HG03097 (cell line): ENCODE data around the gene MYH7B.

Experiments
- ATAC-seq: cut with Tn5 transposase; IDR thresholded peaks from one replicate; pipeline ENCODE4 v1.9.1; 2021; ENCODE audit not compliant: unreplicated experiment, low FRiP score

The MYH7B gene

DNA sequence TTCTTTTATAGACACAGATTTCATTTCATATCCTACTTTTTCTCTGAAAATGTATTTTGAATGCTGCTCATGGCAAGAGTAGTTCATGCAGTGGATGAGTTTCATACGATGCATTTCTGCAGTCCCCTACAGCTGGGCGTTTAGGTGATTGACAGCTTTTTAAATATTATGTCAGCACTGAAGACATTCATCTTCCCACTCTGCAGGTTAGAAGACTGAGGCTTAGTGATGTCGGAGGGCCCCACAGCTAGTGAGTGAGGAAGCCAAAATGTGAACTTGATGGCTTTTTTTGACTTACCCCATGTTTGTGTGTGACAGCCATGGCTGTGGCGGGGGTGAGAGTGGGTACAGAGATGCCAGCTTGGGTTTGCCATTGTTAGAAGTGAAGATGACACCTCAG, 33.5 kb downstream of the MYH7B start:
- no peak for ATAC-seq

- ATAC-seq = no peak
These were observed 34.0 kb downstream of the MYH7B start for GRCh38 chr20:34989670-34990069.

GRCh38 chr20:34990231-34990630, 34.6 kb downstream of the MYH7B start:
- ATAC-seq = no peak

- ATAC-seq = no peak
These were observed 35.1 kb downstream of the MYH7B start for GRCh38 chr20:34990661-34991214.

DNA sequence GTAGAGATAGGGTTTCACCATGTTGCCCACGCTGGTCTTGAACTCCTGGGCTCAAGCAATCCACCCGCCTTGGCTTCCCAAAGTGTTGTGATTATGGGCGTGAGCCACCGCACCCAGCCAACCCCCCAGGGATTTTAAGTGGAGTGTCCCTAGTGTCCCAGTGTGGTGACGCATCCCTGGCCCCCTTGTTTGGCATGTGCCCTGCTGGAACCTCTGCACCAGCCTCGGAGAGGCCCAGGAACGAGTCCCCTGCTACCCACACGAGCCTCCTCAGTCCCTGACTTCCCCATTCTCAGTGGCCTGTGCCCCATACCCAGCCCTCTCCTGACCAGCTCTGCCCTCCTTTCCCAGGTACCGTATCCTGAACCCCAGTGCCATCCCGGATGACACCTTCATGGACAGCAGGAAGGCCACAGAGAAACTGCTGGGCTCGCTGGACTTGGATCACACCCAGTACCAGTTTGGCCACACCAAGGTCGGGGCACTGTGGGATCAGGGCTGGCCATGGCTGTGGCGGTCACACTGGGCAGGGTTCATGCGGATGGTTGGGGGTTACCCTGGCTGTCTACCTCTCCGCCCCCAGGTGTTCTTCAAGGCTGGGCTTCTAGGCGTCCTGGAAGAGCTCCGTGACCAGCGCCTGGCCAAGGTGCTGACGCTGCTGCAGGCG, 37.2 kb downstream of the MYH7B start:
- ATAC-seq = no peak

- ATAC-seq = no peak
These were observed 38.4 kb downstream of the MYH7B start for GRCh38 chr20:34993941-34994508.

DNA sequence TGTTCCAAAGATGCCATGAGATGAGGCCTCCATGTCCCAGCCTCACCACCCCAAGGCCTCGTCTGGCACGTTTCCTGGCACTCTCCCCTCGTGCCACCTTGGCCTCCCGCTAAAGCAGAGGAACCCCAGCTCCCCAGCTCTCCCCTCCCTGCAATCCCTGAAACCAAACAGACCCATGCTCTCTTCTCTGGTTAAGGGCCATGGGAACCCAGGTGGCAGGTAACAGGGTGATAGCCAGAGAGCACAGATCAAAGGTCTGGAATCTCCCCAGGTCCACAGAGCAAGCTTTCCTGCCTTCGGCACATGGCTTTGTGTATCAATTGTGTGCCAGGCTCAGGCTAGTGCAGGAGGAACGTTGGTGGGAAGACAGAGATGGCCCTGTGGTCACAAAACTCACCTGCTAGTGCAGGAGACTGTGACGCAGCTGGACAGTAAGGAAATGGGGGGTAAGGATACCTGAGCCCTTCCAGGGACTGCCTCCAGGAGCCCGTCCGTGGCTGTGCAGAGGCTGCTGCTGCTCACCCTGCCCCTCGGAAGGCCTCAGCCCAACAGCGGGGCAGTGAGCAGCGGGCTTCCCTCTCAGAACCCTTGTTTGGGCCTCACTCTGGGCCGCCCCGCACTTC, 39.0 kb downstream of the MYH7B start:
- no peak for ATAC-seq

GRCh38 chr20:34995192-34995591, 39.5 kb downstream of the MYH7B start:
- ATAC-seq = no peak

GRCh38 chr20:34995696-34996095, 40.0 kb downstream of the MYH7B start:
- ATAC-seq = no peak

- no peak for ATAC-seq
These were observed 40.8 kb downstream of the MYH7B start for GRCh38 chr20:34996243-34997028.

DNA sequence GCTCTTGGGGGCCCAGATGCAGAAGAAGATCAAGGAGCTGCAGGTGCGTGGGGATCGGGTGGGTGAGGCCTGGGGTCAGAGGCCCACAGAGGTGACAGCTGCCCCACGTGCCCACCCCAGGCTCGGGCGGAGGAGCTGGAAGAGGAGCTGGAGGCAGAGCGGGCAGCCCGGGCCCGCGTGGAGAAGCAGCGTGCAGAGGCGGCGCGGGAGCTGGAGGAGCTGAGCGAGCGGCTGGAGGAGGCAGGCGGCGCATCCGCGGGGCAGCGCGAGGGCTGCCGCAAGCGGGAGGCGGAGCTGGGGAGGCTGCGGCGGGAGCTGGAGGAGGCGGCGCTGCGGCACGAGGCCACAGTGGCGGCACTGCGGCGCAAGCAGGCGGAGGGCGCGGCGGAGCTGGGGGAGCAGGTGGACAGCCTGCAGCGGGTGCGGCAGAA, 41.5 kb downstream of the MYH7B start:
- no peak for ATAC-seq

DNA sequence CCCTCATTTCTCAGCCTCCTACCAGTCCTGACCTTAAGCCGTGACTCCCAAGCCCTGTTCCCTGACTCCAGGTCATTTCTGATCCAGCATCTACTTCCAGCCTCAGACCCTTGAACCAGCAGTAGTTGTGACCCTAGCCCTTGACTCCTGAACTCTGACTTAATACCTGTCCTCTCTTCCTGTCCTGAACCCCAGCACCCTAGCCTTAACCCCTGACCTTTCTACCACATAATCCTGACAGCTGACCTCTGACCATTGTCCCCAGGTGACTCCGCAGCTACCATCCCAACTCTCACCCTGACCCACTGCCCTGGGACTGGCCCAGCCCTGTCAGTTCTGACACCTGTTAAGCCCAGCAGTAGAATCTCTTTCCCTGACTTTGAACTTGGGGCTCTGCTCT, 42.1 kb downstream of the MYH7B start:
- ATAC-seq = no peak

DNA sequence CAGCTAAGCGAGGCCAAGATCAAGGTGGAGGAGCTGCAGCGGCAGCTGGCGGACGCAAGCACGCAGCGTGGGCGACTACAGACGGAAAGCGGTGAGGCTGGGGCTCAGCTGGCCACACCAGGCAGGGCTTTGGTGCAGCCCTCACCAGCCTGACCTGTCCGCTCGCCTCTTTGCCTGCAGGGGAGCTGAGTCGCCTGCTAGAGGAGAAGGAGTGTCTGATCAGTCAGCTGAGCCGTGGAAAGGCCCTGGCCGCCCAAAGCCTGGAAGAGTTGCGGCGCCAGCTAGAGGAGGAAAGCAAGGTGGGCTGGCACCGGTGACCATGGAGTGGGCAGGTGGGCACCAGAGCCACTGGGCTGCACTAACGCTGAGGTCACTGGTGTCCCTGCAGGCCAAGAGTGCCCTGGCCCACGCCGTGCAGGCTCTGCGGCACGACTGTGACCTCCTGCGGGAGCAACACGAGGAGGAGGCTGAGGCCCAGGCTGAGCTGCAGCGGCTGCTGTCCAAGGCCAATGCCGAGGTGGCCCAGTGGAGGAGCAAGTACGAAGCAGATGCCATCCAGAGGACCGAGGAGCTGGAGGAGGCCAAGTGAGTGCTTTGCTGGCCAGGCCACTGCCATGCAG, 42.8 kb downstream of the MYH7B start:
- no peak for ATAC-seq

DNA sequence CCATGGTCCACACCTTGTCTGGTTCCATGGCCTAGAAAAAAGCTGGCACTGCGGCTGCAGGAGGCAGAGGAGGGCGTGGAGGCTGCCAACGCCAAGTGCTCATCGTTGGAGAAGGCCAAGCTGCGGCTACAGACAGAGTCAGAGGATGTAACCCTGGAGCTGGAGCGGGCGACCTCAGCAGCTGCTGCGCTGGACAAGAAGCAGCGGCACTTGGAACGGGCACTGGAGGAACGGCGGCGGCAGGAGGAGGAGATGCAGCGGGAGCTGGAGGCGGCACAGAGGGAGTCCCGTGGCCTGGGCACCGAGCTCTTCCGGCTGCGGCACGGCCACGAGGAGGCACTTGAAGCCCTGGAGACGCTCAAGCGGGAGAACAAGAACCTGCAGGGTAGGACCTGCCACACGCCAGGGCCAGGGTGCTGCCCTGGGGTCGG, 43.4 kb downstream of the MYH7B start:
- no peak for ATAC-seq

DNA sequence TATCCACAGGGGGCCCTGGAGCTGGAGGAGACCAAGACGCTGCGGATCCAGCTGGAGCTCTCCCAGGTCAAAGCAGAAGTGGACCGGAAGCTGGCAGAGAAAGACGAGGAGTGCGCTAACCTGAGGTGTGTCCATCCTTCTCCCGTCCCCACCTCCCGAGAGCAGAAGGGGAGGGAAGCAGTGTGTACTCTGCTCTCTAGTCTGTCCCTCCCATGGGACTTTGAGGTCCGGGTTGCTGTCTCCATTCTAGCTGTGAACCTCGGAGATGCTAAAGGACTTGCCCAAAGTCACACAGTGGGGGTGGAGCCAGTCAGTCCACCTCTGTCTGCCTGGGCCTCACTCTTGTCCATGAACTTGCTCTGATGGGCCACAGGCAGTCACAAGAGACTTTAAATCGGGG, 44.1 kb downstream of the MYH7B start:
- no peak for ATAC-seq

GRCh38 chr20:35000311-35000921, 44.7 kb downstream of the MYH7B start:
- no peak for ATAC-seq

- no peak for ATAC-seq
These were observed 45.4 kb downstream of the MYH7B start for GRCh38 chr20:35000922-35001595.

- ATAC-seq = no peak
These were observed 46.1 kb downstream of the MYH7B start for GRCh38 chr20:35001596-35002362.
